ENCODE data around the gene CPN2.

- no peak for TF ChIP-seq POLR2AphosphoS5 (IDR thresholded peaks at IDR 0.05; ENCODE audit: low read depth, low read length)
- TF ChIP-seq POLR2A (IDR thresholded peaks at IDR 0.05; ENCODE audit: low read depth, low read length) = no peak
Measured at GRCh38 chr3:194386066-194386465, 34.9 kb upstream of the CPN2 start.

Data from GM12892 (cell line).